D721Med (cell line): ENCODE results near the gene USP46.

ENCODE experiments used
- DNase-seq: peaks from one replicate; pipeline ENCODE4 v3.0.0; 2011; ENCODE audit warnings: low spot score; ENCODE audit not compliant: insufficient read length
- FAIRE-seq: peaks from 2 replicates; lab custom pipeline; 2011; peaks lifted over from hg19 to GRCh38; lab: Jason Lieb, UNC
- TF ChIP-seq, protein P1 (sequence below): IDR thresholded peaks from 2 replicates; pipeline ENCODE4 v1.5.1; 2012; ENCODE audit warnings: mild to moderate bottlenecking, control low read depth; ENCODE audit not compliant: insufficient read depth; ENCODE audit errors: missing control alignments

Gene USP46

DNA sequence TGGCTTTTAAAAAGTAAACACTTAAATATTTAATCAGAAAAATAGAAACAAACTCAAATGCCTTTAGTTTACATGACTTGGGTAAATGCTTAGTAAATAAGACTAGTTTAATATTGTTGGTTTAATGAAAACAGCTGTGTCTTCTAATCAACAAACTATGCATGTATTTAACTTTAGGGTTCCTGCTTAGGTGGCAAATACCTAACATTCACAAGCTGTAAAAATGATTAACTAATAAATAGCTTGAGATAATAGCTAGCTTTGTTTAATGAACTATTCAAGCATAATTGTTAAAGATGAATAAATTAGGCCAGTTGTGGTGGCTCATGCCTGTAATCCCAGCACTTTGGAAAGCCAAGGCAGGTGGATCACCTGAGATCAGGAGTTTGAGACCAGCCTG lies 30.0 kb upstream of the USP46 start:
- FAIRE-seq = no peak
- no peak for DNase-seq
- TF ChIP-seq, protein P1, sequence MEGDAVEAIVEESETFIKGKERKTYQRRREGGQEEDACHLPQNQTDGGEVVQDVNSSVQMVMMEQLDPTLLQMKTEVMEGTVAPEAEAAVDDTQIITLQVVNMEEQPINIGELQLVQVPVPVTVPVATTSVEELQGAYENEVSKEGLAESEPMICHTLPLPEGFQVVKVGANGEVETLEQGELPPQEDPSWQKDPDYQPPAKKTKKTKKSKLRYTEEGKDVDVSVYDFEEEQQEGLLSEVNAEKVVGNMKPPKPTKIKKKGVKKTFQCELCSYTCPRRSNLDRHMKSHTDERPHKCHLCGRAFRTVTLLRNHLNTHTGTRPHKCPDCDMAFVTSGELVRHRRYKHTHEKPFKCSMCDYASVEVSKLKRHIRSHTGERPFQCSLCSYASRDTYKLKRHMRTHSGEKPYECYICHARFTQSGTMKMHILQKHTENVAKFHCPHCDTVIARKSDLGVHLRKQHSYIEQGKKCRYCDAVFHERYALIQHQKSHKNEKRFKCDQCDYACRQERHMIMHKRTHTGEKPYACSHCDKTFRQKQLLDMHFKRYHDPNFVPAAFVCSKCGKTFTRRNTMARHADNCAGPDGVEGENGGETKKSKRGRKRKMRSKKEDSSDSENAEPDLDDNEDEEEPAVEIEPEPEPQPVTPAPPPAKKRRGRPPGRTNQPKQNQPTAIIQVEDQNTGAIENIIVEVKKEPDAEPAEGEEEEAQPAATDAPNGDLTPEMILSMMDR = no peak

DNA sequence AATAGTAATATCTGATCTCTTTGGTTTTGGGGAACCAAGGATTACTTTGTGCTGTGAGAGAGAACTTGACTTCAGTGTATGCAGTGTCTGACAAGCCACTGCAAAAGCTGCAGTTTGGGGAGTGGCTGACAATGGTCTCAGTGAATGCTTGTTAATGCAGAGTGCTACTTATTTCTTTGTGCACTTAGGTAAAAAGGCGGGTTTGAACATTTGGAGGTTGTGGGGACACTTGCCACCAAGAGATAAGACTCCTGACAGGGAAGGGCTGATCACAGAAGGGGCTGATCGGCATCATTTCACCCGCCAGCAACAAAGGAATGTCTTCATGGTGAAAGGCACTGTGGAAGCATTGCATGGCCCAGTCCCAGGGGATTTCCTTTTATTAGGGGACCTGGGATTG lies 28.6 kb upstream of the USP46 start:
- no peak for DNase-seq
- TF ChIP-seq, protein P1 = no peak
- no peak for FAIRE-seq

DNA sequence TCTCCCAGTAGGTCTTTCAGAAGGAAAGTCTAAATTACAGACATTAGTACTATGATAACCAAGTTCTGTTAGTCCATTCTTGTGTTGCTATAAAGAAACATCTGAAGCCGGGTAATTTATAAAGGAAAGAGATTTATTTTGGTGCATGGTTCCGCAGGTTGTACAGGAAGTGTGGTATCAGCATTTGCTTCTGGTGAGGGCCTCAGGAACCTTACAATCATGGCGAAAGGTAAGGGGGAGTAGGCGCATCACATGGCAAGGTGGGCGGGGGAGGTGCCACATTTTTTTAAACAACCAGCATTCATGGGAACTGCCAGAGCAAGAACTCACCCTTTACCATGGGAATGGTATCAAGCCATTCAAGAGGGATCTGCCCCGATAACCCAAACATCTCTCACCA lies 26.2 kb upstream of the USP46 start:
- FAIRE-seq (no peak), DNase-seq (no peak)
- TF ChIP-seq, protein P1 = no peak

DNA sequence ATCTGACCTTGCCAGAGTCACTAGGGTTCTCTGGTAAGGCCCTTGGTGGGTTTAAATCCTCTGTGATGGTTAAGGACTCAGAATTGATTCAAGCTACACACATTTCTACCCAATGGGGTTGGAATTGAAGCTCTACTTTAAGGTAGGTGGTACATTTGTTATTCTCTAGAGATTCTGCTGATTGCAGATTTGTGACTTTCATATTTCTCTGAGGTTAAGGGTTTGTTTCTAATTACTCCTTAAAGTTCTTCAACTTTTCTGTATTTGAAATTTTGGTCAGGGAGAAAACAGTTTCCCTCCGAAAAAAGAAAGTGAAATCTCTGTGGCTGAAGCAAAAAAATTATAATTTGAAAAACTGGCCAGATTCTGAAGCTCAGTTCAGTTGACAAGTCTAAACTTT lies 25.8 kb upstream of the USP46 start:
- TF ChIP-seq, protein P1 = no peak
- FAIRE-seq (no peak), DNase-seq (no peak)

DNA sequence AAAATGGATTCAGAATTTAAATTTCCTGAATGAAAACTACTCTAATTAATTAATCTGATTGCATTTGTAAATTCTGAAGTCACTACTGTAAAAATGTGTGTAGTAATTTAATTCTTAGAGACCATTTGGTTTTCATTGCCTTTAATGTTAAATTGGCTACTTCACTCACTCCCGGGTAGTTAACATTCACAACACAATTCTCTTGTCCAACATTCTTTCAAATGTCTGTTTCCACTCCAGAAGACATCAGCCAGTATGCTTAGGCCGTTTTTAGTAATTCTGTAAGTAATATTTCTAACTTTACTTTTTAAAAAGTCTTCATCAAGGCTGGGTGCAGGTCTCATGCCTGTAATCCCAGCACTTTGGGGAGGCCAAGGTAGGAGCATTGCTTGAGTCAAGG lies 21.3 kb upstream of the USP46 start:
- TF ChIP-seq, protein P1 = no peak
- no peak for FAIRE-seq
- DNase-seq = no peak

DNA sequence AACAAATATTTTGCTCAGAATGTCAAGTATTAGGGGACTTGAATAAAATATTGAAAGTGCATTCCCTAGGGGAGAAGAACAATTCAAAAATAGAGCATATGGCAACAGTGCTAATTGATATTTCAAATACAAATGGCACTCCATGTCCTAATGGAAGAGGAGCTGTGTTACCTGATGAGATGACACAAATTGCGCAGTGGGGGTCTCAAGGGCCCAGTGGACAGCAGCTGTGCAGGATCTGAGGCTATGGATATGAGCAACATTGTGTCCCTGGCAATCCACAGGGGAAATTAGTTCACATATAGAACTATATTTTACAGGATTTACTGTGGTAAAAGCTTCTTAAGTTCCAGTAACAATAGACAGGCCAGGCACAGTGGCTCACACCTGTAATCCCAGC lies 17.4 kb upstream of the USP46 start:
- FAIRE-seq (no peak), DNase-seq (no peak)
- TF ChIP-seq, protein P1 = no peak

DNA sequence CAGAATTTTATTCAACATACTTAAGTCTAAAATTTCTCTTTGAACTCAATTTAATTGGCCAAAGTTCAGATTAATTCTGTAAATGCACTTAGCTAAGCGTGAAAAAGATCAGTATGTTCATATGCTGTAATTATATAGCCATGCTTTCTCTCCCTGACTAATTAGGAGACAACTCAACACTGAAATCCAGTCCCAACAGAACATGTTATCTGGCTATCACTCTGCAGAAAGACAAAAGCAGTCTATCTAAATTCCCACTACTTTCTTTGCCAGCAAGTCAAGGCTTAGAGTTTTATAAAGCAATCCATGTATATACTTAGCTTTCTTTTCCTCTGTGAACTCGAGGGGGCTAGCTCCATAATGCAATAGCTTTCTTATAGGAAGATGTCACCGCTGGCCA lies 16.0 kb upstream of the USP46 start:
- TF ChIP-seq, protein P1 = no peak
- FAIRE-seq = no peak

More for the DNA sequence above, 16.0 kb upstream of the USP46 start:
- DNase-seq = no peak
